Keratinocyte (primary cell): ENCODE results near the gene IPO13.

Source experiments
- CTCF ChIP-seq, 3 experiments: IDR thresholded peaks in 1 of 3; conservative IDR thresholded peaks in 1 of 3; optimal IDR thresholded peaks in 1 of 3; 2 replicates in 2 of 3; 3 replicates in 1 of 3; pipeline versions ENCODE3 to v1.5.1; 2011; ENCODE audit warnings: low read length in 3 of 3, mild to moderate bottlenecking in 3 of 3, moderate library complexity in 2 of 3, control low read depth in 1 of 3, inconsistent platforms in 1 of 3; ENCODE audit not compliant: insufficient read depth in 2 of 3; ENCODE audit errors: extremely low read depth in 1 of 3
- EZH2 ChIP-seq: IDR thresholded peaks from one replicate; pipeline ENCODE4 v1.6.1; 2012; ENCODE audit warnings: inconsistent platforms, mild to moderate bottlenecking, low read length, moderate library complexity

- TF ChIP-seq CTCF (optimal IDR thresholded peaks at IDR 0.05 in 1 of 3, IDR thresholded peaks at IDR 0.05 in 1 of 3, conservative IDR thresholded peaks at IDR 0.05 in 1 of 3; ENCODE audit: extremely low read depth in 1 of 3, insufficient read depth in 2 of 3, low read length in 3 of 3) (no peak), EZH2 (no peak)
Observed at GRCh38 chr1:43982808-43983207, 36.1 kb downstream of the IPO13 start.
